Smooth muscle cell of bladder (primary cell): ENCODE results near the gene FAM107A. TPM values are rescaled to one million over a fixed set of nuclear protein-coding genes. Genes with fewer than 3 reads are reported as not detected.

Source experiments
- total RNA-seq: library from RNA; depleted of rRNA; stranded (reverse); fragments of >200 nt; gene quantifications from 2 replicates; pipeline ENCODE4 v1.2.3, GENCODE V29; 2014

FAM107A gene, protein sequence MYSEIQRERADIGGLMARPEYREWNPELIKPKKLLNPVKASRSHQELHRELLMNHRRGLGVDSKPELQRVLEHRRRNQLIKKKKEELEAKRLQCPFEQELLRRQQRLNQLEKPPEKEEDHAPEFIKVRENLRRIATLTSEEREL
- total RNA-seq: under 0.01 TPM in 1 of 2 replicates, not detected in the other

GRCh38 chr3:58577269-58577821 lies at the start of gene FAM107A:
Gene FAM107A, minus strand, starts transcription at chr3:58577391. Its CDS starts 7,531 bp downstream, at chr3:58569860.

DNA sequence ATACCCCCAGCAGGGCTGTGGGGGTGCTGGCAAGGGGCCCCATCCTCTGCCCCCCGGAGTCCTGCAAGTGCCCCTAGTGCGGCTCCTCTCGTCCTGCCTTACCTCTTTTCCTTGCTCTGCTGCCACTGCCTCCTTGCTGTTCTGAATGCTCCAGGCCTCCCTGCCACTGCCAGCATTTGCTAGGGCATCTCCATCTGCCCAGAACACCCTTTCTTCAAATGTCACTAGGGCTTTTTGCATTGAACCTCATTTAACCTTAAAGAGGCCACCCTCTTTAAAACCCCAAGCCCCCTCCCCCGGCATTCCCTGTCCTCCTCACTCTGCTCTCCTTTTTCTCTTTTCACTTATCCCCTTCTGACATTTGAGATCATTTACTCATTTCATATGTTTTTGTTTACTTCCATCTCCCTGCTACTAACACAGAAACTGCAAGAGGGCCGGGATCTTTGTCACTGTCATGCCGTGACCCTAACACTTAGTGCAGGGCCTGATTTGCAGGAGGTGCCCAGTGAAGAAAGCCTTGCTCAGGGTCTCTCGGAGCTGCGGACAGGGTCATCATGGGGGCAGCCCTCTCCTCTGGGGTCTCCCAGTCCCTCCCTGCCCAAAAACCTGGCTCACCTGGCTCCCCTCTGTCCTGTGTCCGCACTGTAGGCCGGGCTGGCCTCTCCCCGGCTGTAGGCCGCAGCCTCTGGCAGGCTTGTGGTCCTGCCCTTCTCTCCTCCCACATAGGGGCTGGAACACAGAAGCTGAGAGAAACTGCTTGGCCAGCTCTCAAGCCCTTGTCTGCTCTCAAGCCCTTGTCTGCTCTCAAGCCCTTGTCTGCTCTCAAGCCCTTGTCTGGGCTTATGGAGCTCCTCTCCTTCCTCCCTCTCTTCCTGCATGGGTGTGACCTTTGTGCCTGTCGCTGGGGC lies 40.4 kb downstream of the FAM107A start, which contains the start of gene ACOX2:
Gene ACOX2 (minus strand): TSS at position 690 of the 911 bp plus-strand sequence. CDS start 2,084 bp downstream, outside the sequence.

Other genes with a start within 250 kb of the FAM107A start
- gene PXK, start 244.5 kb downstream of the FAM107A start, total RNA-seq: 40.1 and 52.6 TPM in 2 replicates
- gene PDHB, start 143.6 kb downstream of the FAM107A start, total RNA-seq: 77.7 and 78.6 TPM in 2 replicates
- 7.6 and 8.1 TPM in 2 replicates for gene KCTD6, start 85.3 kb downstream of the FAM107A start, total RNA-seq
- gene ACOX2, start 40.2 kb downstream of the FAM107A start, total RNA-seq: 23.3 and 25.8 TPM in 2 replicates
- not detected in 2 replicates for gene FAM3D, start 89.4 kb upstream of the FAM107A start, total RNA-seq